ENCODE results near the gene TSPAN7. TPM values are rescaled to one million over a fixed set of nuclear protein-coding genes. Genes with fewer than 3 reads are reported as not detected.

TSPAN7 gene
- total RNA-seq, 1 experiment from 2014 or later: 3.5 TPM

DNA sequence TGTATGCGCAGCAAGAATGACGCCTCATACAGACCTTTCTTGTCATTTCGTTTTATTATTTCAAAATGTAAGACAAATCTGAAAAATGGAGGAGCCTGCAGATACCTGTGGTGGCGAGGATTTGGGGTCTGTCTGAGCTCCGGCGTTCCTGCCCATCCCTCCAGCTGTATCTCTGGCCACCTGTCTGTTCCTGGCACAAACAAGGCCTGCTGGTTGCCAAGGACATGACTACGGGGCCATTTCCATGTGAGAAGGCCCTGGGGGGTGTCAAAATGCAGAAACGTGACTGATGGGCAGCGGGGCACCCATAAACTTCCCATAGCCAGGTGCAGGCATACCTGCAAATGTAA lies 591 bp upstream of the TSPAN7 start:
- Histone ChIP-seq H3K14ac (ENCODE audit: insufficient read depth, low read length) (no peak overlapping the region), H3K4me1 (ENCODE audit: insufficient read depth, low read length) (no peaks in the 10 kb centered on the region), H2BK5ac (ENCODE audit: insufficient read length, low read length) (no peak overlapping the region), H3K4me2 (ENCODE audit: insufficient read depth, insufficient read length, low read length) (peak overlapping the region; percentile 90), H3K9ac (ENCODE audit: extremely low read depth, insufficient read length, low read length) (no peak overlapping the region), H4K5ac (ENCODE audit: insufficient read length, low read depth, low read length) (no peak overlapping the region), H2BK12ac (ENCODE audit: insufficient read length, low read depth, low read length) (no peak overlapping the region), H3K56ac (ENCODE audit: insufficient read length, low read depth, low read length) (no peak overlapping the region), H3K18ac (ENCODE audit: insufficient read length, low read depth, low read length) (no peak overlapping the region), H3K23ac (ENCODE audit: insufficient read length, low read depth, low read length) (no peak overlapping the region), H2BK20ac (ENCODE audit: low read depth, low read length, poor library complexity, severe bottlenecking) (no peak overlapping the region), H2AFZ (ENCODE audit: low read length) (no peak overlapping the region), H2AK5ac (ENCODE audit: insufficient read length, low read length) (no peak overlapping the region), H3K9me3 (ENCODE audit: control insufficient read depth, low read depth, low read length) (no peaks in the 10 kb centered on the region), H4K91ac (ENCODE audit: insufficient read length, low read depth, low read length) (no peak overlapping the region), H2BK120ac (ENCODE audit: low read depth, low read length, poor library complexity, severe bottlenecking) (no peak overlapping the region), H3K23me2 (ENCODE audit: insufficient read length, low read depth, low read length, poor library complexity, severe bottlenecking) (peaks cover 10% of the 10 kb centered on the region), H3K79me1 (ENCODE audit: insufficient read depth, low read depth, low read length, poor library complexity, severe bottlenecking) (no peaks in the 10 kb centered on the region), H3K27ac (ENCODE audit: insufficient read length, low read depth, low read length) (no peak overlapping the region), H3K27me3 (ENCODE audit: insufficient read depth, low read length) (no peaks in the 10 kb centered on the region), H4K8ac (replicated peaks; ENCODE audit: insufficient read length, low read depth, low read length) (no peak overlapping the region), H3K79me2 (ENCODE audit: insufficient read depth, low read length) (no peaks in the 10 kb centered on the region), H4K20me1 (ENCODE audit: control insufficient read depth, insufficient read depth, insufficient read length) (no peaks in the 10 kb centered on the region), H3T11ph (ENCODE audit: low read length) (no peak overlapping the region), H2BK15ac (ENCODE audit: low read depth, low read length) (no peak overlapping the region), H3K4ac (ENCODE audit: low read depth, low read length) (no peak overlapping the region)
- TF ChIP-seq, protein P1, sequence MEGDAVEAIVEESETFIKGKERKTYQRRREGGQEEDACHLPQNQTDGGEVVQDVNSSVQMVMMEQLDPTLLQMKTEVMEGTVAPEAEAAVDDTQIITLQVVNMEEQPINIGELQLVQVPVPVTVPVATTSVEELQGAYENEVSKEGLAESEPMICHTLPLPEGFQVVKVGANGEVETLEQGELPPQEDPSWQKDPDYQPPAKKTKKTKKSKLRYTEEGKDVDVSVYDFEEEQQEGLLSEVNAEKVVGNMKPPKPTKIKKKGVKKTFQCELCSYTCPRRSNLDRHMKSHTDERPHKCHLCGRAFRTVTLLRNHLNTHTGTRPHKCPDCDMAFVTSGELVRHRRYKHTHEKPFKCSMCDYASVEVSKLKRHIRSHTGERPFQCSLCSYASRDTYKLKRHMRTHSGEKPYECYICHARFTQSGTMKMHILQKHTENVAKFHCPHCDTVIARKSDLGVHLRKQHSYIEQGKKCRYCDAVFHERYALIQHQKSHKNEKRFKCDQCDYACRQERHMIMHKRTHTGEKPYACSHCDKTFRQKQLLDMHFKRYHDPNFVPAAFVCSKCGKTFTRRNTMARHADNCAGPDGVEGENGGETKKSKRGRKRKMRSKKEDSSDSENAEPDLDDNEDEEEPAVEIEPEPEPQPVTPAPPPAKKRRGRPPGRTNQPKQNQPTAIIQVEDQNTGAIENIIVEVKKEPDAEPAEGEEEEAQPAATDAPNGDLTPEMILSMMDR (conservative IDR thresholded peaks at IDR 0.05): no peak
- Mint-ChIP-seq H3K4me3 (peak overlapping the region; percentile 54 to 60), H3K27ac (no peak overlapping the region), H3K4me1 (peaks cover 6% of the 10 kb centered on the region in 2 experiments; a peak in 1 of 4 replicates), H3K27me3 (ENCODE audit: low read depth) (peaks cover 35% of the 10 kb centered on the region), H3K36me3 (ENCODE audit: insufficient read depth in 1 of 3, low read depth in 3 of 3) (peaks cover 0 to 2% (median 0%) of the 10 kb centered on the region in 3 experiments; a peak in 1 of 7 replicates), H3K9me3 (peaks cover 66 to 72% of the 10 kb centered on the region in 2 experiments)
- WGBS (ENCODE audit: extremely low coverage, insufficient read length, low lambda C conversion rate): no CpG with 5 or more reads among the region's 9 CpGs
- DNase-seq: no peak

Measured in H9 (cell line).